Mammary epithelial cell (primary cell): ENCODE data around the gene EPB41L1.

ENCODE experiments used
- CTCF ChIP-seq, 2 donors: IDR thresholded peaks in 1 of 2; conservative IDR thresholded peaks in 1 of 2; 2 replicates each; pipeline ENCODE4 v1.5.1; 2011 to 2012; ENCODE audit warnings: inconsistent platforms in 2 of 2, low read length in 2 of 2, mild to moderate bottlenecking in 2 of 2, control low read depth in 1 of 2, low read depth in 1 of 2; ENCODE audit not compliant: insufficient read depth in 1 of 2; ENCODE audit errors: extremely low read depth in 1 of 2
- EZH2 ChIP-seq: IDR thresholded peaks from 2 replicates; pipeline ENCODE4 v1.6.1; 2012; ENCODE audit warnings: low read length, inconsistent platforms, borderline replicate concordance

DNA sequence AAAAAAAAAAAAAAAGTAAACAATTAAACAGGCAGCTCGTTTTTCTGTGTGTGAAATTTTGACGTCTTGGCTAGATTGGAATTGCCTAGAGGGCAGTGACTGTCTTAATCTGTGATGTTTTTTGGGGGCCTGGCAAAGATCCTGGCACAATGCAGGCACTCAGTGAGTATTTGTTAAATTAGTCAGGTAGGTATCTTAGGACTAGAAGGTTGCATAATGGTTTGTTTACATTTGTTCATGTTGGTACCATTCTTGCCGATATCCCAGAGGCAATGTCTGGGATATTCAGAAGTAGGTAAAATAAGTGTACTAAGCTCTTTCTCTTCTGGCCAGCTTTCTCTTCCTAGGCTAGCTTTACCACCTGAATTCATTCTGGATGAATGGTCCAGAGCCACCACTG is 84.2 kb downstream of the EPB41L1 start:
- TF ChIP-seq CTCF (conservative IDR thresholded peaks at IDR 0.05 in 1 of 2, IDR thresholded peaks at IDR 0.05 in 1 of 2; ENCODE audit: extremely low read depth in 1 of 2, insufficient read depth in 1 of 2, low read depth in 1 of 2, low read length in 2 of 2) (no peak), EZH2 (no peak)
